ENCODE measurements around the gene EPAS1. TPM values are rescaled to one million over a fixed set of nuclear protein-coding genes. Genes with fewer than 3 reads are reported as not detected.

Gene EPAS1
- total RNA-seq, 1 experiment from 2014 or later, result 77.3 TPM

DNA sequence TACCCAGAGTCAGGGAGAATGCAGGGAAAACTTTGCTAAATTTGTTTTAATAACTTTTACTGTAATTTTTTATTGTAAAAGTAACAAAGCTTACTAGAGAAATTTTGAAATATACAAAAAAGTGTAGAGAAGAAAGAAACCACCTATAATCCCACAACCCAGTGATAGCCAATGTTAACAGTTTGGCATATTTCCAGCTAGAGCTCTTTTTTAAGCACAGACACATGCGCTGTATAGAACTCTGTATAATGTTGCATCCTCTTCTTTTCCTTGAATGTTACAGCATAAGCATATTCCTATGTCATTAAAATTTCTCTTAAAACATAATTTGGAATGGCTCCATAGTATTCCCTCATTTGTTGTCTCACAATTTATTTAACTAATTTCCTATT is 37.4 kb upstream of the EPAS1 start:
- Mint-ChIP-seq H3K27me3 (ENCODE audit: insufficient read depth, unreplicated experiment) (no peaks in the 10 kb centered on the region), H3K4me3 (ENCODE audit: unreplicated experiment) (no peak overlapping the region), H3K9me3 (ENCODE audit: unreplicated experiment) (no peaks in the 10 kb centered on the region), H3K36me3 (ENCODE audit: insufficient read depth, unreplicated experiment) (no peaks in the 10 kb centered on the region), H3K27ac (ENCODE audit: unreplicated experiment) (no peak overlapping the region), H3K4me1 (ENCODE audit: low read depth, unreplicated experiment) (no peaks in the 10 kb centered on the region)
- CTCF ChIA-PET, result interaction anchor here (0.6 kb wide), 1 partner anchor 249 kb away, joined by 3 read pairs; no protein-coding TSS in a partner anchor
- no TSS peak for BruUV-seq (replicated peaks)
- Histone ChIP-seq H3K4me3 (ENCODE audit: low read depth, low read length) (no peak overlapping the region), H3K4me1 (no peaks in the 10 kb centered on the region), H3K36me3 (ENCODE audit: control insufficient read depth, insufficient read depth, low read length) (no peaks in the 10 kb centered on the region), H3K9me3 (no peaks in the 10 kb centered on the region), H3K27me3 (replicated peaks; ENCODE audit: control insufficient read depth, insufficient read depth, low read length) (no peaks in the 10 kb centered on the region)
- TF ChIP-seq, protein P1, sequence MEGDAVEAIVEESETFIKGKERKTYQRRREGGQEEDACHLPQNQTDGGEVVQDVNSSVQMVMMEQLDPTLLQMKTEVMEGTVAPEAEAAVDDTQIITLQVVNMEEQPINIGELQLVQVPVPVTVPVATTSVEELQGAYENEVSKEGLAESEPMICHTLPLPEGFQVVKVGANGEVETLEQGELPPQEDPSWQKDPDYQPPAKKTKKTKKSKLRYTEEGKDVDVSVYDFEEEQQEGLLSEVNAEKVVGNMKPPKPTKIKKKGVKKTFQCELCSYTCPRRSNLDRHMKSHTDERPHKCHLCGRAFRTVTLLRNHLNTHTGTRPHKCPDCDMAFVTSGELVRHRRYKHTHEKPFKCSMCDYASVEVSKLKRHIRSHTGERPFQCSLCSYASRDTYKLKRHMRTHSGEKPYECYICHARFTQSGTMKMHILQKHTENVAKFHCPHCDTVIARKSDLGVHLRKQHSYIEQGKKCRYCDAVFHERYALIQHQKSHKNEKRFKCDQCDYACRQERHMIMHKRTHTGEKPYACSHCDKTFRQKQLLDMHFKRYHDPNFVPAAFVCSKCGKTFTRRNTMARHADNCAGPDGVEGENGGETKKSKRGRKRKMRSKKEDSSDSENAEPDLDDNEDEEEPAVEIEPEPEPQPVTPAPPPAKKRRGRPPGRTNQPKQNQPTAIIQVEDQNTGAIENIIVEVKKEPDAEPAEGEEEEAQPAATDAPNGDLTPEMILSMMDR (IDR thresholded peaks at IDR 0.05; ENCODE audit: insufficient read depth in 1 of 2, low read depth in 1 of 2, low read length in 1 of 2, severe bottlenecking in 1 of 2, unreplicated experiment in 1 of 2), result no peak
- DNase-seq, result no peak
- intact Hi-C loops (cut with micrococcal nuclease; ENCODE audit: unreplicated experiment), result no loop called here
- POLR2A ChIA-PET, result no interaction called here

DNA sequence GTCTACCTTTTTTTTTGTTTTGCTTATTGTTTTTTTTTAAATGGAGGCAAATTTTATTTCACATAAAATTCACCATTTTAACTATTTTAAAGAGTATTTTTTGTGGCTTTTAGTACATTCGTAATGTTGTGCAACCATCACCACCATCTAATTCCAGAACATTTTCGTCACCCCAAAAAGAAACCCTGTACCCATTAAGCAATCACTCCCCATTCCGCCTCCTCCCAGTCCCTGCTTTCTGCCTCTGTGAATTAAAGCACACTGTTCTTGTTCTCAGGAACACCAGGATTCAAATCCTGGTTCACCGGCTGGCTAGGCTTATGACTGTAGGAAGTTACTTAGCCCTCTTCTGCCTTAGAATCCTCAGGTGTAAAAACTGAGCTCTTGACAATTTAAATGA is 36.9 kb upstream of the EPAS1 start:
- Mint-ChIP-seq H3K4me1 (ENCODE audit: low read depth, unreplicated experiment) (no peaks in the 10 kb centered on the region), H3K27ac (ENCODE audit: unreplicated experiment) (no peak overlapping the region), H3K4me3 (ENCODE audit: unreplicated experiment) (no peak overlapping the region), H3K9me3 (ENCODE audit: unreplicated experiment) (no peaks in the 10 kb centered on the region), H3K36me3 (ENCODE audit: insufficient read depth, unreplicated experiment) (no peaks in the 10 kb centered on the region), H3K27me3 (ENCODE audit: insufficient read depth, unreplicated experiment) (no peaks in the 10 kb centered on the region)
- TF ChIP-seq, protein P1 (IDR thresholded peaks at IDR 0.05; ENCODE audit: insufficient read depth in 1 of 2, low read depth in 1 of 2, low read length in 1 of 2, severe bottlenecking in 1 of 2, unreplicated experiment in 1 of 2), result no peak
- H3K4me3 ChIP-seq (ENCODE audit: low read depth, low read length), result no peak overlapping the region
- ChIA-PET CTCF (no interaction called here), POLR2A (no interaction called here)
- intact Hi-C loops (cut with micrococcal nuclease; ENCODE audit: unreplicated experiment), result no loop called here
- H3K27me3 ChIP-seq (replicated peaks; ENCODE audit: control insufficient read depth, insufficient read depth, low read length), result no peaks in the 10 kb centered on the region
- H3K36me3 ChIP-seq (ENCODE audit: control insufficient read depth, insufficient read depth, low read length), result no peaks in the 10 kb centered on the region
- H3K9me3 ChIP-seq, result no peaks in the 10 kb centered on the region
- BruUV-seq (replicated peaks), result no TSS peak
- H3K4me1 ChIP-seq, result no peaks in the 10 kb centered on the region
- no peak for DNase-seq

DNA sequence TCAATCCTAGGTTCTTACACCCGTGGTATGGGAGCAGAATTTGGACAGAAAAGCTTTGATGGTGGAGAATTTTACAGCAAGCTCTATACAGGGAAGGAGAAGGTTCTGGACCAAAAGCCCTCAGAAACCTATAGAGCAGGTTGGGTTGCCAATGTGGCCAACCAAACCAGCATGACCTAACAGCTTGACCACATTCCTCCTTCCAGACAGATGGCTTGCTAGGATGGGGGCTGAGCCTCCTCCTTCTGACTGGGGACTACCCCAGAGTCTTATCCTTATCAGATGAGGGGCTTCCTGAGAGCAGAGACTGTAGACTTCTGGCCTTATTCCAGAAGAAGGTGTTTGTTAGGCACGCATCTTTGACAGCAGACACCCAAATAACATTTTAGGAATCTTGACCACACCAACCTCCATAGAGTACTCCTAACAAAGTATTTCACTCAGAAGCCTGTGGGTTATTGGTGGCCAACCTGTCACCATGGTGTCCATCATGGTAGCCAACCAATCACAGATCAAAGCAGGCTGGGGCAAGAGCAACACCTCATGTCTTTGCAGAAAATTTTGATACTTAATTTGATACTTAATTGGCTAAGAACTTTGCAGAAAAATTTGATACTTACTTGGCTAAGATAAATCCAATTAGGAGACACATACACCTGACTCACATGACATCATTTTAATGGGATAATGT is 34.8 kb upstream of the EPAS1 start:
- Mint-ChIP-seq H3K9me3 (ENCODE audit: unreplicated experiment) (no peaks in the 10 kb centered on the region), H3K4me3 (ENCODE audit: unreplicated experiment) (no peak overlapping the region), H3K4me1 (ENCODE audit: low read depth, unreplicated experiment) (no peaks in the 10 kb centered on the region), H3K36me3 (ENCODE audit: insufficient read depth, unreplicated experiment) (no peaks in the 10 kb centered on the region), H3K27ac (ENCODE audit: unreplicated experiment) (no peak overlapping the region), H3K27me3 (ENCODE audit: insufficient read depth, unreplicated experiment) (no peaks in the 10 kb centered on the region)
- TF ChIP-seq, protein P1 (IDR thresholded peaks at IDR 0.05; ENCODE audit: insufficient read depth in 1 of 2, low read depth in 1 of 2, low read length in 1 of 2, severe bottlenecking in 1 of 2, unreplicated experiment in 1 of 2), result no peak
- no peak for DNase-seq
- no TSS peak for BruUV-seq (replicated peaks)
- H3K4me1 ChIP-seq, result no peaks in the 10 kb centered on the region
- no peaks in the 10 kb centered on the region for H3K27me3 ChIP-seq (replicated peaks; ENCODE audit: control insufficient read depth, insufficient read depth, low read length)
- H3K4me3 ChIP-seq (ENCODE audit: low read depth, low read length), result no peak overlapping the region
- intact Hi-C loops (cut with micrococcal nuclease; ENCODE audit: unreplicated experiment), result no loop called here
- CTCF ChIA-PET, result interaction anchor here (0.9 kb wide), 1 partner anchor 200 kb away, joined by 3 read pairs; no protein-coding TSS in a partner anchor
- H3K9me3 ChIP-seq, result no peaks in the 10 kb centered on the region
- POLR2A ChIA-PET, result no interaction called here
- H3K36me3 ChIP-seq (ENCODE audit: control insufficient read depth, insufficient read depth, low read length), result no peaks in the 10 kb centered on the region
